Measurements from ENCODE around the gene PXMP4.

GRCh38 chr20:33662172-33662571, 57.9 kb downstream of the PXMP4 start, which contains the start of gene C20orf144:
- no peak for TF ChIP-seq CTCF (IDR thresholded peaks at IDR 0.05)
- no peak for TF ChIP-seq POLR2A (IDR thresholded peaks at IDR 0.05)

Measured in lower leg skin (tissue), 3 donors.